ENCODE measurements around the gene PRRX1. TPM values are rescaled to one million over a fixed set of nuclear protein-coding genes. Genes with fewer than 3 reads are reported as not detected.

Gene PRRX1
- total RNA-seq, 1 donor from 2014 or later, result 1.5 TPM

GRCh38 chr1:170749959-170750358 lies 86.0 kb downstream of the PRRX1 start:
- Mint-ChIP-seq H3K4me1 (ENCODE audit: low read depth) (no peaks in the 10 kb centered on the region), H3K27ac (no peak overlapping the region), H3K36me3 (ENCODE audit: insufficient read depth) (no peaks in the 10 kb centered on the region), H3K9me3 (ENCODE audit: low read depth) (no peaks in the 10 kb centered on the region), H3K27me3 (peaks cover 3% of the 10 kb centered on the region), H3K4me3 (ENCODE audit: low read depth) (no peak overlapping the region)
- DNase-seq (ENCODE audit: low spot score, unreplicated experiment), result no peak
- TF ChIP-seq, protein P1, sequence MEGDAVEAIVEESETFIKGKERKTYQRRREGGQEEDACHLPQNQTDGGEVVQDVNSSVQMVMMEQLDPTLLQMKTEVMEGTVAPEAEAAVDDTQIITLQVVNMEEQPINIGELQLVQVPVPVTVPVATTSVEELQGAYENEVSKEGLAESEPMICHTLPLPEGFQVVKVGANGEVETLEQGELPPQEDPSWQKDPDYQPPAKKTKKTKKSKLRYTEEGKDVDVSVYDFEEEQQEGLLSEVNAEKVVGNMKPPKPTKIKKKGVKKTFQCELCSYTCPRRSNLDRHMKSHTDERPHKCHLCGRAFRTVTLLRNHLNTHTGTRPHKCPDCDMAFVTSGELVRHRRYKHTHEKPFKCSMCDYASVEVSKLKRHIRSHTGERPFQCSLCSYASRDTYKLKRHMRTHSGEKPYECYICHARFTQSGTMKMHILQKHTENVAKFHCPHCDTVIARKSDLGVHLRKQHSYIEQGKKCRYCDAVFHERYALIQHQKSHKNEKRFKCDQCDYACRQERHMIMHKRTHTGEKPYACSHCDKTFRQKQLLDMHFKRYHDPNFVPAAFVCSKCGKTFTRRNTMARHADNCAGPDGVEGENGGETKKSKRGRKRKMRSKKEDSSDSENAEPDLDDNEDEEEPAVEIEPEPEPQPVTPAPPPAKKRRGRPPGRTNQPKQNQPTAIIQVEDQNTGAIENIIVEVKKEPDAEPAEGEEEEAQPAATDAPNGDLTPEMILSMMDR (IDR thresholded peaks at IDR 0.05; ENCODE audit: unreplicated experiment), result no peak

- peaks cover 9% of the 10 kb centered on the region for H3K27me3 Mint-ChIP-seq
- H3K36me3 Mint-ChIP-seq (ENCODE audit: insufficient read depth), result no peaks in the 10 kb centered on the region
- H3K27ac Mint-ChIP-seq, result no peak overlapping the region
- DNase-seq (ENCODE audit: low spot score, unreplicated experiment), result no peak
- no peaks in the 10 kb centered on the region for H3K4me1 Mint-ChIP-seq (ENCODE audit: low read depth)
- no peaks in the 10 kb centered on the region for H3K9me3 Mint-ChIP-seq (ENCODE audit: low read depth)
- H3K4me3 Mint-ChIP-seq (ENCODE audit: low read depth), result no peak overlapping the region
- TF ChIP-seq, protein P1 (IDR thresholded peaks at IDR 0.05; ENCODE audit: unreplicated experiment), result no peak
Observed at GRCh38 chr1:170755795-170756194, 91.9 kb downstream of the PRRX1 start.

GRCh38 chr1:170758992-170759391 lies 95.1 kb downstream of the PRRX1 start:
- no peaks in the 10 kb centered on the region for H3K4me1 Mint-ChIP-seq (ENCODE audit: low read depth)
- no peaks in the 10 kb centered on the region for H3K36me3 Mint-ChIP-seq (ENCODE audit: insufficient read depth)
- no peaks in the 10 kb centered on the region for H3K9me3 Mint-ChIP-seq (ENCODE audit: low read depth)
- peaks cover 12% of the 10 kb centered on the region for H3K27me3 Mint-ChIP-seq
- DNase-seq (ENCODE audit: low spot score, unreplicated experiment), result no peak
- TF ChIP-seq, protein P1 (IDR thresholded peaks at IDR 0.05; ENCODE audit: unreplicated experiment), result no peak
- no peak overlapping the region for H3K27ac Mint-ChIP-seq
- no peak overlapping the region for H3K4me3 Mint-ChIP-seq (ENCODE audit: low read depth)

GRCh38 chr1:170765279-170765678 lies 101.3 kb downstream of the PRRX1 start:
- no peak overlapping the region for H3K4me3 Mint-ChIP-seq (ENCODE audit: low read depth)
- TF ChIP-seq, protein P1 (IDR thresholded peaks at IDR 0.05; ENCODE audit: unreplicated experiment), result no peak
- no peaks in the 10 kb centered on the region for H3K36me3 Mint-ChIP-seq (ENCODE audit: insufficient read depth)
- peaks cover 6% of the 10 kb centered on the region for H3K27me3 Mint-ChIP-seq
- H3K4me1 Mint-ChIP-seq (ENCODE audit: low read depth), result no peaks in the 10 kb centered on the region
- no peaks in the 10 kb centered on the region for H3K9me3 Mint-ChIP-seq (ENCODE audit: low read depth)
- H3K27ac Mint-ChIP-seq, result no peak overlapping the region
- DNase-seq (ENCODE audit: low spot score, unreplicated experiment), result no peak

DNA sequence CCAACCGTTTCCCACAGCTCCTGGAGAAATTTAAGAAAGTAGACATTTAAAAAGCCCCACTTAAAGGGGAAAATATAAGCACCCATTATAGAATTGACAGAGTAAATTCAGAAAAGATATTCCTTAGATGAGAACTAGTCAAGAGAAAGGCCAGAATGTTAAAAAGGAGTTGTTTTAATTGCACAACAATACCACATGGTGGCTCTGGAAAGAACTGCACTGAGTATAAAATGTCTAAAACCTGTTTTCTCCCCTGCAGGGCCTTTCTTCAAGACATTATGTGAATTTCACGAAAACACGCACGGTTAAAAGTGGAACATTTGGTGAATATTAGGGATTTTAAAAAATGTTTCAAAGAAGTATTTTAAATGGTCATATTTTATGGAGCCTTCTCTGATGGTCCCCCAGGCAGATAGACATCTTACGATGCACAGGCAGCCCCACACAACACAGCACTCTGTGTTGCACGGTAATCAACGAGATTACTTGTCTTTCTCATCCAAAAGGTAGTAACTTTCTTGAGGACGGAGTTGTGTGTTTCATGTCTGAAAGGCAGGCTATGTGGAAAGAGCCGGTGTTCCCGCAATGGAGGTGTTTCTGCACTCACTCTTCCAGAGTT lies 101.9 kb downstream of the PRRX1 start:
- DNase-seq (ENCODE audit: low spot score, unreplicated experiment), result no peak
- H3K9me3 Mint-ChIP-seq (ENCODE audit: low read depth), result no peaks in the 10 kb centered on the region
- H3K36me3 Mint-ChIP-seq (ENCODE audit: insufficient read depth), result no peaks in the 10 kb centered on the region
- TF ChIP-seq, protein P1 (IDR thresholded peaks at IDR 0.05; ENCODE audit: unreplicated experiment), result peak; percentile 54
- no peak overlapping the region for H3K4me3 Mint-ChIP-seq (ENCODE audit: low read depth)
- H3K27ac Mint-ChIP-seq, result no peak overlapping the region
- no peaks in the 10 kb centered on the region for H3K4me1 Mint-ChIP-seq (ENCODE audit: low read depth)
- peaks cover 6% of the 10 kb centered on the region for H3K27me3 Mint-ChIP-seq
